ENCODE measurements around the gene LANCL3.
A peak's percentile ranks its signal among the peaks of the same experiment; 100 is the strongest.

The LANCL3 gene

DNA sequence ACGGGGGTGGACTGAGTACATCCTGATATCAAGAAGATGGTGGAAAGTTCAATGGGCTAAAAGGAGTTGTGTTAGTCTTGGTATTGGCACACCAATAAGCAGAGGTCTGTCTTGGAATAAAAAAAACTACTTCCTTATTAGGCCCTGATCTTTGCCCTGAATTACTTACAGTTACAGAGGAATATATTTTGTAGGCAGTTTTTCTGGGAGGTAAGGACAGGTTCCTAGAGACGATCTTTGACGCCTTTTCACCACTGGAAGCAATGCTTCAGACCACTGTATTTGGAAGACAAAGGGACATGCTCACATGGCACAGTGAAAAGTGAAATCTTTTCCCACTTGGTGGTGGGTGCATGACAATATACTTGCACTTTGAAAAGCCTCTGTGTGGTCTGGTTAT lies 113.5 kb downstream of the LANCL3 start:
- DNase-seq: no peak

DNA sequence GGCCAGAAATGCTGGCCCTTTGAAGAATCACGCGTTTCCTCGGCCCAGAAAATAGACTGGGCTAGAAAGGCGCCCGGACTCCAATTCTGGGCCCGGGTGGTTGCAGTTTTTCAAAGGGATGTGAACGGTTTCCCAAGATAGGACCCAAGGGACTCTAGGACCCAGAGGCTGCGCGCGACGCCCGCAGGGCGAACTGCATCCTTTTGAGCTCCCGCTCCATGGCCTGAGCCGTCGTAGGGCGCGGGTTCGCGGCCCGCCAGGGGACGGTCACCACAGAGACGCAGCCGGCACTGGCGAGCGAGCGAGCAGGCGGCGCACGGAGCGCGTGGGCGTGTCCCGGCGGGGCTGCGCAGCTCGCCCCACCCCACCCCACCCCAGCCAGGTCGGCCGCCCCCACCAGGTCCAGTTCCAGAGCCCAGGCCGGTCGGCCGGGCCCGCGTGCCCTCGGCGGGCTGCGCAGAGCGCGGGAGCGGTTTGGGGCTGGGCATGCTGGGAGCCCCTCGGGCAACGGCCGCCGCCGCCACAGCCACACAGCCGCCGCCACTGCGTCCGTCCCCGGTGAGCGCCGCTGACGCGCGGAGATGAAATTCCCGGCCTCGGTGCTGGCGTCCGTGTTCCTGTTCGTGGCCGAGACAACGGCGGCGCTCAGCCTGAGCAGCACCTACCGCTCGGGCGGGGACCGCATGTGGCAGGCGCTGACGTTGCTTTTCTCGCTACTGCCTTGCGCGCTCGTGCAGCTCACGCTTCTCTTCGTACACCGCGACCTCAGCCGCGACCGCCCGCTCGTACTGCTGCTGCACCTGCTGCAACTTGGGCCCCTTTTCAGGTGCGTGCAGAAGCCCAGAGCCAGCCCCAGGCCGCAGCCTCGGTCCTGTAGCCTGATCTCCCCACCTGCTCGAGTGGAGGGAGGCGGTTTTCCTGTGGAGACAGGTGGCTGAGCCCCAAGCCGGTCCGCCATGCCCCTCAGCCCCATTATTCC lies 114.2 kb downstream of the LANCL3 start, which contains the start of gene XK:
Gene XK (plus strand): TSS at position 411 of the 979 bp plus-strand sequence. CDS start 171 bp downstream, at position 582.
- DNase-seq: peak; percentile 37

DNA sequence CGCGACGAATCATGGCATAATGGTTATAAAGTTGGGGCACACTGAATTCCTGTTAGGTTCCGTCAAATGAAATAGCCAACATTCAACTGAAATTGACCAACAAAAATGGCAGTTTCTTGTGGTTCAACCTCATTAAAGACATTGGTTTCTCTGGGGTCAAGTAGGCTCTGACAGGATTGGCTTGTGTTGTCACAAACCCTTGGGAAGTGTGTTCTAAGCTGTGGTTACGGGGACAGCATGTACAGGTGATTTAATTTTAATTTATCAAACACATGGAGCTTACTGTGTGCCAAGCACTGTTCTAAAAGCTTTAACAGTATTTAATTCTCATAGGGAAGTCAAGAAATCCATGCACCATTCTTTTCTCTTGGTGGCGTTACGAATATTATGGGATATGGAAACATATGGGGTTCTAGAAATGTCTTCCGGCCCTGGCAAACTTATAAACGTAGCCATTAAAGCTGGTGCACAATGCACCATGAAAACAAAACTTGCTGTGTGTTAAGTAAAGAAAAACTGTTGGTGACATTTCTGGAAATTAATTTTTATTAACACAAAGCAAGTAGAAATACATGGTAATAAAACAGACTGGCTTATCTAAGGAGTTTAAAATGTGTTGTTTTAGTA lies 115.0 kb downstream of the LANCL3 start:
- peak; percentile 23 for DNase-seq

DNA sequence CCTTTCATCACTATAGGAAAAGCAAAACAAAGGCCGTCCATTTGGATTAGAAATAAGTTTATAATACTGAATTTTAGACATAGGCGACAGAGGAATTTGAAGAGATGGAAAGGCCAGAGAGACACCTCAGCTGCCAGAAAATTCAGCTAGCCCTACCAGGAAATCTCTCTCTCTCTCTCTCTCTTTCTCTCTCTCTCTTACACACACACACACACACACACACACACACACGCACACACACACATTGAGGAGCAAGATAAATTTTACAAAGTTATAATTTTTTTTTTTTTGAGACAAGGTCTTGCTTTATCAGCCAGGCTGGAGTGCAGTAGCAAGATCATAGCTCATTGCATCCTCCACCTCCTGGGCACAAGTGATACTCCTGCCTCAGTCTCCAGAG lies 115.5 kb downstream of the LANCL3 start:
- no peak for DNase-seq

DNA sequence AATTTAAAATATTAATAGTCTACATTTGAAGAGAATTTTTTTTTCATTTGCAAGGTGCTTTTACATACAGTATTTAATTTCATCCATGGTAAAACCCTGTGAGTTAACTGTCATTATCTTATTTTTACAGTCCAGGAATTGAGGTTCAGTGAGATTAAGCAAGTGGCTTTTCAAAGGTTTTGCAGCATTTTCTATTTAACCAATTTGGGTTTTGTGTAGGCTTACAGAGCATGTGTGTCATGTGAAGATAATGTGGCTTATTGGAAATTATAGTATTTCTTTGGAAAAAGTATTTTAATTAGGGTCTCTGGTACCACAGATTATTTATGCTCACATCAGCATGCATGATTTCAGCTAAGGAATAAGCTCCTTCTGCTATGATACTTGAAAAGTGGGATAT lies 118.7 kb downstream of the LANCL3 start:
- DNase-seq: no peak

DNA sequence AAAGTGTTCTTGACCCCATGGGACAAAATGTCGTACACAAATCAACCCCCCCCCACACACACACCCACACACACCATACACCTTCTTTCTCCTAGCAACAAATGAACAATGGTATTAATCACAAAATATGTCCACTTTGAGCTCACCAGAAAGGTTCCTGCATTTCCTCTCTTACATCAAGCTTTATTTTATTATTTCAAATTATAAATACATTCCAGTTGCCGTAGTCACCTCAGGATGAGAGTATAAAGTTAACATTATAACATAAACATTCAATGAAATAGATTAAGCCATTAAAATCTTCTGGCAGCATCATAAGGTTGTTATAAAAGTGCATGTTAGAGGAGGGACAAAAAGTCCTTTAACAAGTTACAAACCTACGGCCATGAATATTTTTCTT lies 121.5 kb downstream of the LANCL3 start:
- DNase-seq: no peak

DNA sequence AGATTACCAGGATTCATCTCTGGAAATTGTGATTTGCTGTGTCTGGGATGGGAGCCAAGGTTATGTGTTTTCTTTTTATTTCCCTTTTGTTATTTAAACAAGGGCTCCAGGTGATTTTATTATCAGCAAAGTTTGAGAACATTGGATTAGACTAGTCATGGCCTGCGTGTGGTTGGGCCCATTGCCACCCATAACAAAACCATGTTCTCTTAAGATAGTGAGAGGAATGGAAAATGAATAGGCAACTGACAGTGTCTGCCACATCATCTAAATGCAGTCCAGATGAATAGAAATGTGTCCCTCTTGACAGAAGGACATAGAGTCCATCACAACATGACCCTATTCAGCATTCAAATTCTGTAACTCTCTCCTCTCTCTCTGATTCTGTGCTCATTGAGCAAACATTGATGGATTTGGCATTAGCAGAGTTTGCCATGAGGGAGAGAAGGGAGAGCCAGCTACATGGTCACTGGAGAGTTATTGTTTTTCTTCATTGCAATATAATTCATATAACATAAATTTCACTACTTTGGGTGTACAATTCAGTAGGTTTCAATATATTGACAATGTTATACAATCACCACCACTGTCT lies 125.8 kb downstream of the LANCL3 start:
- DNase-seq: peak; percentile 24

DNA sequence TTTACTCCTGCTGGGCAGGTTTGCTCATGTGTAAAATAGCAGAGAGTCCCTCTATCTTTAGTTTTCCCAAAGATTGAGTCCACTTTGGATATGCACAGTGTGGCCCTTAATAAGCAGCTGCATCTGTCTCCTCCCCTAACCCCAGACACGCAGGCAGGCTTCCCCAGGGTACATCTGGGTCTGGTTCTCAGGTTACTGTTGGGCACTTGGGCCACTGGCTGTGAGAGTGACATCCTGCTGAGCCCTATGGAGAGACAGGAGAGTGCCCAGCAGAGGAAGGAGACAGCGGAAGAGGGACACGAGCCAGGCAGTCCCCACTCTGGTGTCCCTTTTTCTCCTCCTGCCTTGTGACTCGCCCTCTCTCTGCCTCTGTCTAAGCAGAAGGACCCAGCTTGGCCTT lies 130.1 kb downstream of the LANCL3 start:
- DNase-seq: no peak

DNA sequence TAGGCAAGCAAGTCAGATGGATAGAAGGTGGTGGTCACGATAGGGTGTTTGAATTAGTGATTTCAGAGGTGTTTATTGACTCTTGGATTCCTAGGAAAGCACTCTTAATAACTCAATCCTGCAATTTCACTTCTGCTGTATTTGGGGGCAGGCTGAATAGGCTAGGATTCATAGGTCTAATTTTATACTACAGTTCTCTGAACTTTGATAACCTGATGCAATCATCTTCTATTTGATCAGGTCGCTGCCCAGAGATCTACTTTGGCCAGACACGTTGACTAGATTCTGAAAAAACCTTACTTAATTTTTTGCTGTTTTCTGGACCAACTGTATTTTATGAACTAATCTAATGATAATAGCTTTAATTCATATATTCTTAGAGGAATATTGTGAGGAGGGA lies 140.5 kb downstream of the LANCL3 start:
- DNase-seq: no peak

DNA sequence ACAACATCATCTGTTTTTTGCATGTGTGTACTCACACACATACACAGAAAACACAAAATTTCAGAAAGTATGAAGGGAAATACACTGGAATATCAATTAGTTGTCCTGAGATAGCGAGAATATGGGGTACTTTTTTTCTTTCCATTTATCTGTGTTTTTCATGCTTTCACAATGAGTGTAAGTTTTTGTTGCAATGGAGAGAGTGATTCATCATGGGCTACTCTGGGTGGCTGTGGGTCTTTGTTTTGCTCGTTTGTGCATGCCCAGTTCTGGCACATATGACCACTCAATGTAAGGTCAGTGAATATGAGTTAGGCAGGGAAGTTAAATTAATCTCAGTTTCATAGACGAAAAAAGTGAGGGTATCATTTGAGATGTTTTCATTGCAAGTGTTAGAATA lies 141.0 kb downstream of the LANCL3 start:
- DNase-seq: no peak

DNA sequence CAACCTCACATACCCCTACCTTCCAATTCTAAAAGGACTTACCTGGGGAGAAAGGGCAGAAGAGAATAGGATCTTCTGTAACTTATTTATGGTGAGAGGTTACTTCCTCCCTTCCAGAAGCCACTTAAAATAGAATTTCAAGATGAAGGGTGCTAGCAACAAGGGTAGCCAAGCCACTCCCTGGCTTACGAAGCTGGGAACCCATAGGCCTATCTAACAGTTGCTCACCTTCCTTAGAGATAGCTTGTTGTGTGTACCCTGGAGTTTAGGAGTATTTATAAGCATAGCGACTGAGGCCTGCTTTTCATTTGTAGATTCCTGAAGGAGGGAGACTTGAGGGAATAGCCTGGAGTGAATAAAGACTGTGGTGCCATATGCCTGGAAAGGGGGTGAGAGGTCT lies 143.0 kb downstream of the LANCL3 start:
- no peak for DNase-seq

DNA sequence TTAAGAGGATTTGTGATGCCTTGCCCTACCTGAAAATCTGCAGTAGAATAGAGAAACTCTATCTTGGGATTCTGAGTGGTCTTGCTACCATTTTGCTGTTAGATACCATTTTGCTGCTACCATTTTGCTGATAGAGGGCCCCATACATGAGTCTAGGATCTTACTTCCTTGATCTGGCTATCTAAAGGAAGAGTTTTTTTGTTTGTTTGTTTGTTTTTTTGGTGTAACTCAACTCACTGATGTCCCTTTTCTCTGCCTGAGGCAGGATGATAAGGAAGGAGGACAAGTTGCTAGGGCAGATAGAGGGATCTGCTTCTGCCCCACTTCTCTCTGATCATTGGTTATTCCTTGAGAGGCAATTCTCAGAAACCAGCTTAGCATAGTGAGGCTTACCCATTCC lies 145.1 kb downstream of the LANCL3 start:
- DNase-seq: no peak

DNA sequence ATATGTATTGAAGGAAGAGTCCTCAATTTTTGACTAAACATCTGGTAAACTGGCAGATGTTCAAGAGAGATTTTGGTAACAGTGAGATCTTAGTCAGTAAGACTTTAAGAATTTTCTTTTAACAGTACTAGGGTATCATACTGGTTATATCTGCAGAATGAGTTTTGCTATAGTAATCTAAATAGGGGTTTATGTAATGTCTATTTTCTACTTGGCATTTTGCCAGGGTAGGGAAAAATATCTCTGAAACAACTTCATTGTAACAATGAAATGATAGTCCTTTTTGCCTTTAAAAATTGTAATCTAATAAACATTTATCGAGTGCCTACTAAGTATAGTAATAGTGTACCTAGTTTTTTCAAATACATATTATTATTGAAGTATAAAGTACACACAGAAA lies 146.2 kb downstream of the LANCL3 start:
- DNase-seq: no peak

DNA sequence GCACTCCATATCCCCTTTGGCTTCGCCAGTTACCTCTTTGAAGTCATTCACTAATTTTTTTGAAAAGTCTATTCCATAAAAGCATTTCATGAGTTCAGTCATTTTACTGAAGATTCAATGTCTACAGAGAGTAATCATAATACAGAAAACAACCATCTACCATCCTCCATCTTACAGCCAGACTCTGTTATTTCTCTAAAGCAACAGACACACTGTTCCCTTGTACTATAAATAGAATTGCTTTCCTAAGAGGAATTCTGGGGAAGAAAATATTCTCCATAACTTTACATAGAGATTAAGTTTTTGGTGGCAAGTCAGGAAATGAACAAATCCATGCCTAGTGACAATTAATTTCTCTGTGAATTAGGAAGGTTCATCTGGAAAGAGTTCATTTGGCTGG lies 151.1 kb downstream of the LANCL3 start:
- no peak for DNase-seq

DNA sequence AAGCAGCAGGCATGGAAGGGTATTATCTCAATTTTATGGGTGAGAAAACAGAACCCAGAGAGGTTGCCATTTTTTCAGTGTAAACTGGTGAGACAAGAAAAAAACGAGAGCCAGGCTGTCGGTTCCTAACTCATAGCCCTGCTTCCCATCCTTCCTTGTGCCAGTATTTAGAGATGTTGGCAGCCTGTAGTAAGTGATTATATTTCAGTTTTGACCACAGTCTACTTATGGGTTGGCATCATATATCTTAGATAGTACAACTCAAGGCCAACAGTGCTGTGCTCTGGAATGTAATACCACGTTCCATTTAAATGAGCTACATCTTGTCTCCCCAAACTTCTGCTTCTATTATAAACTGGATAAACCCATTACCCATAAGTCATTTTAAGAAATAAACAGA lies 154.9 kb downstream of the LANCL3 start:
- no peak for DNase-seq

All from NCI-H1105 treated with DMSO at 0.1 percent for 48 hours (cell line).